Dendritic cell treated with granulocyte-macrophage colony-stimulating factor and Interleukin-4, amounts not matched to agents 40 ng/mL and 50 ng/mL, for 4 days (primary cell): Measurements from ENCODE around the gene DDI2.

ENCODE experiments used
- H3K27ac Mint-ChIP-seq: one replicate; pipeline ENCODE4 v1.8.0; 2022; ENCODE audit warnings: mild to moderate bottlenecking, mixed read lengths
- H3K27me3 Mint-ChIP-seq: one replicate; pipeline ENCODE4 v1.8.0; 2022; ENCODE audit warnings: mild to moderate bottlenecking, mixed read lengths
- H3K36me3 Mint-ChIP-seq: one replicate; pipeline ENCODE4 v1.8.0; 2022; ENCODE audit warnings: low read depth, mixed read lengths
- H3K4me1 Mint-ChIP-seq: one replicate; pipeline ENCODE4 v1.8.0; 2022; ENCODE audit warnings: low read depth, mixed read lengths
- H3K4me3 Mint-ChIP-seq: one replicate; pipeline ENCODE4 v1.8.0; 2022; ENCODE audit warnings: mild to moderate bottlenecking, moderate library complexity, mixed read lengths
- H3K9me3 Mint-ChIP-seq: one replicate; pipeline ENCODE4 v1.8.0; 2022; ENCODE audit warnings: mixed read lengths
- intact Hi-C: fragments of 100-400 bp; cut with micrococcal nuclease; formaldehyde crosslinking; loops from one replicate; pipeline ENCODE4 v1.15.0; 2022

The DDI2 gene

GRCh38 chr1:15617173-15618076, at the start of gene DDI2:
TSS of gene DDI2 (plus strand) at chr1:15617458. CDS start at chr1:15617671, 213 bp downstream.
- intact Hi-C loops: loop anchor here (1.0 to 5.0 kb wide), 3 partner anchors 14 to 90 kb away; partner anchors contain the start of genes DNAJC16 and PLEKHM2
- peaks cover 51% of the 10 kb centered on the region for H3K4me1 Mint-ChIP-seq
- peaks cover 14% of the 10 kb centered on the region for H3K36me3 Mint-ChIP-seq
- no peaks in the 10 kb centered on the region for H3K9me3 Mint-ChIP-seq
- H3K27ac Mint-ChIP-seq: peak within 1 kb of the TSS; percentile 95
- peak within 1 kb of the TSS; percentile 73 for H3K4me3 Mint-ChIP-seq
- peaks cover 3% of the 10 kb centered on the region for H3K27me3 Mint-ChIP-seq

GRCh38 chr1:15568387-15569073, 48.7 kb upstream of the DDI2 start:
- no peaks in the 10 kb centered on the region for H3K27me3 Mint-ChIP-seq

GRCh38 chr1:15570861-15571260, 46.4 kb upstream of the DDI2 start:
- H3K27ac Mint-ChIP-seq: no peak overlapping the region
- peaks cover 6% of the 10 kb centered on the region for H3K4me1 Mint-ChIP-seq
- H3K27me3 Mint-ChIP-seq: no peaks in the 10 kb centered on the region
- H3K9me3 Mint-ChIP-seq: no peaks in the 10 kb centered on the region
- intact Hi-C loops: no loop called here
- H3K4me3 Mint-ChIP-seq: no peak overlapping the region
- peaks cover 72% of the 10 kb centered on the region for H3K36me3 Mint-ChIP-seq

More at GRCh38 chr1:15568387-15569073, 48.7 kb upstream of the DDI2 start:
- intact Hi-C loops: no loop called here
- Mint-ChIP-seq H3K4me3 (no peak overlapping the region), H3K4me1 (peaks cover 13% of the 10 kb centered on the region), H3K36me3 (peaks cover 85% of the 10 kb centered on the region), H3K9me3 (no peaks in the 10 kb centered on the region), H3K27ac (no peak overlapping the region)

- H3K4me1 Mint-ChIP-seq: peaks cover 6% of the 10 kb centered on the region
- H3K36me3 Mint-ChIP-seq: peaks cover 68% of the 10 kb centered on the region
- no peaks in the 10 kb centered on the region for H3K27me3 Mint-ChIP-seq
- no peak overlapping the region for H3K27ac Mint-ChIP-seq
- no peaks in the 10 kb centered on the region for H3K9me3 Mint-ChIP-seq
- H3K4me3 Mint-ChIP-seq: no peak overlapping the region
- intact Hi-C loops: no loop called here
Measured at GRCh38 chr1:15571266-15571665, 46.0 kb upstream of the DDI2 start.

- H3K36me3 Mint-ChIP-seq: peaks cover 46% of the 10 kb centered on the region
- intact Hi-C loops: no loop called here
- H3K27ac Mint-ChIP-seq: no peak overlapping the region
- H3K4me3 Mint-ChIP-seq: no peak overlapping the region
- no peaks in the 10 kb centered on the region for H3K27me3 Mint-ChIP-seq
- no peaks in the 10 kb centered on the region for H3K9me3 Mint-ChIP-seq
- H3K4me1 Mint-ChIP-seq: peaks cover 8% of the 10 kb centered on the region
Measured at GRCh38 chr1:15573477-15573876, 43.8 kb upstream of the DDI2 start.

- Mint-ChIP-seq H3K4me1 (peaks cover 20% of the 10 kb centered on the region), H3K27ac (no peak overlapping the region), H3K27me3 (no peaks in the 10 kb centered on the region), H3K4me3 (no peak overlapping the region), H3K9me3 (no peaks in the 10 kb centered on the region), H3K36me3 (peaks cover 34% of the 10 kb centered on the region)
- intact Hi-C loops: no loop called here
Measured at GRCh38 chr1:15574741-15575140, 42.5 kb upstream of the DDI2 start.

GRCh38 chr1:15575549-15576150, 41.6 kb upstream of the DDI2 start:
- Mint-ChIP-seq H3K27me3 (no peaks in the 10 kb centered on the region), H3K27ac (no peak overlapping the region), H3K4me1 (peaks cover 23% of the 10 kb centered on the region), H3K4me3 (no peak overlapping the region), H3K9me3 (no peaks in the 10 kb centered on the region), H3K36me3 (peaks cover 29% of the 10 kb centered on the region)
- intact Hi-C loops: no loop called here

GRCh38 chr1:15577691-15578090, 39.6 kb upstream of the DDI2 start:
- Mint-ChIP-seq H3K27me3 (no peaks in the 10 kb centered on the region), H3K36me3 (peaks cover 14% of the 10 kb centered on the region), H3K27ac (no peak overlapping the region), H3K4me3 (no peak overlapping the region), H3K9me3 (no peaks in the 10 kb centered on the region), H3K4me1 (peaks cover 19% of the 10 kb centered on the region)
- intact Hi-C loops: no loop called here

GRCh38 chr1:15578921-15579682, 38.2 kb upstream of the DDI2 start:
- peaks cover 17% of the 10 kb centered on the region for H3K4me1 Mint-ChIP-seq
- peaks cover 10% of the 10 kb centered on the region for H3K36me3 Mint-ChIP-seq
- peaks cover 7% of the 10 kb centered on the region for H3K27me3 Mint-ChIP-seq
- H3K4me3 Mint-ChIP-seq: no peak overlapping the region
- H3K9me3 Mint-ChIP-seq: no peaks in the 10 kb centered on the region
- intact Hi-C loops: no loop called here
- peak overlapping the region; percentile 78 for H3K27ac Mint-ChIP-seq

GRCh38 chr1:15579683-15580047, 37.6 kb upstream of the DDI2 start:
- H3K9me3 Mint-ChIP-seq: no peaks in the 10 kb centered on the region
- H3K27ac Mint-ChIP-seq: peak overlapping the region; percentile 78
- intact Hi-C loops: no loop called here
- peaks cover 21% of the 10 kb centered on the region for H3K4me1 Mint-ChIP-seq
- H3K27me3 Mint-ChIP-seq: peaks cover 13% of the 10 kb centered on the region
- H3K36me3 Mint-ChIP-seq: peaks cover 6% of the 10 kb centered on the region
- no peak overlapping the region for H3K4me3 Mint-ChIP-seq

GRCh38 chr1:15583016-15583706, 34.1 kb upstream of the DDI2 start:
- intact Hi-C loops: no loop called here
- Mint-ChIP-seq H3K27me3 (peaks cover 28% of the 10 kb centered on the region), H3K4me3 (no peak overlapping the region), H3K36me3 (no peaks in the 10 kb centered on the region), H3K4me1 (peaks cover 28% of the 10 kb centered on the region), H3K27ac (no peak overlapping the region), H3K9me3 (peaks cover 3% of the 10 kb centered on the region)

GRCh38 chr1:15584489-15585363, 32.5 kb upstream of the DDI2 start, which contains the start of gene AGMAT:
TSS of gene AGMAT (minus strand) at chr1:15585051. CDS start at chr1:15584967, 84 bp downstream.
- peaks cover 13% of the 10 kb centered on the region for H3K4me1 Mint-ChIP-seq
- H3K36me3 Mint-ChIP-seq: no peaks in the 10 kb centered on the region
- peaks cover 28% of the 10 kb centered on the region for H3K27me3 Mint-ChIP-seq
- H3K9me3 Mint-ChIP-seq: peaks cover 7% of the 10 kb centered on the region
- H3K4me3 Mint-ChIP-seq: peak within 1 kb of the TSS; percentile 71
- H3K27ac Mint-ChIP-seq: peak within 1 kb of the TSS; percentile 41
- intact Hi-C loops: no loop called here
